ENCODE results near the gene C1orf122. TPM values are rescaled to one million over a fixed set of nuclear protein-coding genes. Genes with fewer than 3 reads are reported as not detected.

C1orf122 gene
- 0.75 and 0.98 TPM in 2 replicates for total RNA-seq (2013; cell fraction: nucleolus; rRNA removed)
- total RNA-seq (2014; rRNA removed): 30.4 and 35.8 TPM in 2 replicates
- 6.4 and 6.9 TPM in 2 replicates for total RNA-seq (2014; rRNA removed; fragmentation: Illumina TruSeq; extraction: Trizol)
- 30.9 TPM in 2 replicates for total RNA-seq (2021)
- 2.0 TPM for polyA plus RNA-seq (2011; ENCODE audit: low read depth)
- polyA plus RNA-seq (2011; rRNA removed): 2.6 and 8.4 TPM in 2 replicates
- 6.9 and 16.9 TPM in 2 replicates for polyA plus RNA-seq (2011; cell fraction: cytosol; rRNA removed)
- 7.2 and 7.7 TPM in 2 replicates for polyA plus RNA-seq (2011; cell fraction: nucleus; rRNA removed)
- 9.5 and 11.0 TPM in 2 replicates for polyA plus RNA-seq (2012)
- polyA plus RNA-seq (2014; fragmentation: Illumina TruSeq; extraction: Trizol): 3.0 and 4.6 TPM in 2 replicates
- 1 to 10 TPM; 1.6 to 8.4 TPM for polyA plus RNA-seq (2014; fragmentation: Nextera tagmentation; extraction: Ambion mirVana)
- polyA plus RNA-seq (2014; rRNA removed): 30.9 and 35.5 TPM in 2 replicates
- 10 to 100 TPM; 21.2 to 29.4 TPM for polyA plus RNA-seq (2016; fragmentation: Nextera tagmentation; extraction: Ambion mirVana)
- polyA minus RNA-seq (2011; rRNA and poly(A)+ RNA removed): 1.6 and 2.2 TPM in 2 replicates
- 1.5 and 2.1 TPM in 2 replicates for polyA minus RNA-seq (2011; cell fraction: cytosol; rRNA and poly(A)+ RNA removed)
- polyA minus RNA-seq (2011; cell fraction: nucleus; rRNA and poly(A)+ RNA removed): 2.8 and 4.6 TPM in 2 replicates
- percentile 49 among the genes with signal in this experiment for Bru-seq, nascent RNA
- percentile 60 among the genes with signal in this experiment for BruChase-seq, experiment 1, labeled RNA remaining after a 6-hour chase
- percentile 54 among the genes with signal in this experiment for BruChase-seq, experiment 2, labeled RNA remaining after a 2-hour chase
- long read RNA-seq, experiment 1, partial matches to known transcripts: 0 of 4 reads
- long read RNA-seq, experiment 1, other reads (novel, unspliced or antisense): 0 of 4 reads
- long read RNA-seq, experiment 2, partial matches to known transcripts: 1 of 3 reads
- long read RNA-seq, experiment 2, other reads (novel, unspliced or antisense): 0 of 3 reads

GRCh38 chr1:37807555-37808368, at the start of gene C1orf122, which contains the start of gene YRDC:
Gene C1orf122, plus strand, starts transcription at chr1:37807790. Its CDS starts 615 bp downstream, at chr1:37808405.
Gene YRDC, minus strand, starts transcription at chr1:37808208. Its CDS starts 28 bp downstream, at chr1:37808180.
- Histone ChIP-seq H3K4me3 (peak within 1 kb of the TSS; percentile 91), H3K9ac (ENCODE audit: control insufficient read depth, insufficient read depth, low read length) (peak within 1 kb of the TSS; percentile 79), H3K27me3 (replicated peaks in 1 of 2; ENCODE audit: control insufficient read depth in 2 of 2, insufficient read depth in 2 of 2, low read length in 1 of 2) (no peaks in the 10 kb centered on the region), H3K9me3 (replicated peaks; ENCODE audit: control insufficient read depth, insufficient read depth, low read length) (no peaks in the 10 kb centered on the region), H3K79me2 (ENCODE audit: control insufficient read depth, insufficient read depth, low read length) (peaks cover 28% of the 10 kb centered on the region), H3K4me1 (ENCODE audit: control insufficient read depth, insufficient read depth, low read length) (peaks cover 11% of the 10 kb centered on the region), H4K20me1 (ENCODE audit: control insufficient read depth, insufficient read depth) (no peaks in the 10 kb centered on the region), H3K4me2 (ENCODE audit: control insufficient read depth, insufficient read depth) (peak within 1 kb of the TSS; percentile 99), H2AFZ (ENCODE audit: control insufficient read depth, low read depth, low read length) (peak within 1 kb of the TSS; percentile 72), H3K27ac (ENCODE audit: control insufficient read depth, insufficient read depth) (peak within 1 kb of the TSS; percentile 81), H3K36me3 (ENCODE audit: control insufficient read depth in 2 of 2, insufficient read depth in 2 of 2, low read length in 1 of 2) (peaks cover 16 to 23% of the 10 kb centered on the region in 2 experiments)
- RAD21 ChIA-PET (ENCODE audit: unreplicated experiment): interaction anchor here (0.6 to 2.2 kb wide), 10 partner anchors 11 to 366 kb away, joined by 3 to 19 read pairs (median 4); partner anchors contain the start of gene MTF1
- in situ Hi-C loops (cut with MboI) (no loop called here), intact Hi-C loops (cut with micrococcal nuclease; ENCODE audit: unreplicated experiment) (loop anchor here (1.0 kb wide), 1 partner anchor 115 kb away; the partner anchor contains the start of gene CDCA8)
- FAIRE-seq (peak; percentile 57), DNase-seq (ENCODE audit: low read depth, low spot score) (peak; percentile 35), ATAC-seq (peak; percentile 93)
- TSS peak; percentile 59 for BruUV-seq (replicated peaks)
- WGBS (ENCODE audit: insufficient coverage, insufficient replicate concordance, low lambda C conversion rate, missing lambda C conversion rate): 2% methylated on average over 78 of the region's 95 CpGs
- CTCF ChIA-PET: interaction anchor here (1.0 to 2.9 kb wide), 6 partner anchors 11 to 125 kb away, joined by 3 to 17 read pairs (median 6); partner anchors contain the start of gene MTF1
- POLR2A ChIA-PET: interaction anchor here (0.6 to 2.2 kb wide), 10 partner anchors 9 to 1954 kb away, joined by 3 to 17 read pairs (median 3); partner anchors contain the start of genes CDCA8 and MTF1
- SMC1A ChIA-PET (ENCODE audit: uncharacterized antibody, unreplicated experiment): interaction anchor here (0.6 to 2.5 kb wide), 8 partner anchors 9 to 1216 kb away, joined by 3 to 9 read pairs (median 4); partner anchors contain the start of gene MTF1
- TF ChIP-seq SP1 (IDR thresholded peaks at IDR 0.05; ENCODE audit: low read depth, low read length) (peak; percentile 49), ASH2L (IDR thresholded peaks at IDR 0.05; ENCODE audit: borderline replicate concordance, low read depth) (no peak; the same call in 1 of the 2 replicates), CREM (IDR thresholded peaks at IDR 0.05; ENCODE audit: low read depth) (peak; percentile 90), TCF12 (IDR thresholded peaks at IDR 0.05; ENCODE audit: low read depth, low read length) (no peak), ZBTB40 (IDR thresholded peaks at IDR 0.05; ENCODE audit: borderline replicate concordance) (peak; percentile 88), HDAC2 (IDR thresholded peaks at IDR 0.05) (no peak), BCL3 (IDR thresholded peaks at IDR 0.05; ENCODE audit: borderline replicate concordance, insufficient read depth, low read depth, low read length, poor library complexity, severe bottlenecking) (no peak), CBFB (IDR thresholded peaks at IDR 0.05; ENCODE audit: low read depth) (no peak), SMAD5 (IDR thresholded peaks at IDR 0.05; ENCODE audit: low read depth) (peak; percentile 85), RELB (IDR thresholded peaks at IDR 0.05; ENCODE audit: low read depth) (peak; percentile 66), EZH2 (IDR thresholded peaks at IDR 0.05; ENCODE audit: borderline replicate concordance, control insufficient read depth, low read depth, low read length) (no peak)
